Natural killer cell (primary cell): ENCODE results near the gene ROBO1. TPM values are rescaled to one million over a fixed set of nuclear protein-coding genes. Genes with fewer than 3 reads are reported as not detected.

Experiments
- ATAC-seq, 3 donors: fragments of 150-1000 bp in 2 of 3; fragments of 200-7000 bp in 1 of 3; cut with Tn5 transposase; 1 replicate in 1 of 3; 2 replicates in 2 of 3; pipeline ENCODE4 v1.10.0; 2021; ENCODE audit warnings: mild to moderate bottlenecking in 2 of 3, moderate library complexity in 2 of 3
- DNase-seq, 2 donors: peaks; one replicate each; pipeline versions ENCODE4 v3.0.0 to v3.0.0-alpha.2; 2013 to 2021; ENCODE audit warnings: mixed read lengths in 1 of 2
- H3K27ac ChIP-seq: one replicate; pipeline ENCODE4 v1.5.1; 2013; ENCODE audit warnings: mild to moderate bottlenecking, low read length
- H3K27me3 ChIP-seq: one replicate; pipeline ENCODE4 v1.6.1; 2013; ENCODE audit warnings: low read length; ENCODE audit not compliant: control insufficient read depth, insufficient read depth
- H3K36me3 ChIP-seq: one replicate; pipeline ENCODE4 v1.6.1; 2013; ENCODE audit warnings: low read length; ENCODE audit not compliant: control insufficient read depth, insufficient read depth
- H3K4me1 ChIP-seq: one replicate; pipeline ENCODE4 v1.6.1; 2013; ENCODE audit warnings: low read length; ENCODE audit not compliant: control insufficient read depth, insufficient read depth
- H3K4me3 ChIP-seq: one replicate; pipeline ENCODE4 v1.5.1; 2013; ENCODE audit warnings: low read length
- H3K9me3 ChIP-seq: one replicate; pipeline ENCODE4 v1.6.1; 2013; ENCODE audit warnings: low read length; ENCODE audit not compliant: control insufficient read depth, insufficient read depth
- H3K27ac Mint-ChIP-seq, 2 donors: one replicate each; pipeline ENCODE4 v1.8.0; 2022; ENCODE audit warnings: mild to moderate bottlenecking in 2 of 2, mixed read lengths in 2 of 2, moderate library complexity in 1 of 2
- H3K27me3 Mint-ChIP-seq, 2 donors: one replicate each; pipeline ENCODE4 v1.8.0; 2022; ENCODE audit warnings: low read depth in 2 of 2, mixed read lengths in 2 of 2
- H3K36me3 Mint-ChIP-seq: one replicate; pipeline ENCODE4 v1.8.0; 2022; ENCODE audit warnings: mixed read lengths
- H3K4me1 Mint-ChIP-seq, 2 donors: one replicate each; pipeline ENCODE4 v1.8.0; 2022; ENCODE audit warnings: mixed read lengths in 2 of 2
- H3K4me3 Mint-ChIP-seq: one replicate; pipeline ENCODE4 v1.8.0; 2022; ENCODE audit warnings: mild to moderate bottlenecking, moderate library complexity, mixed read lengths
- H3K9me3 Mint-ChIP-seq, 2 donors: one replicate each; pipeline ENCODE4 v1.8.0; 2022; ENCODE audit warnings: mixed read lengths in 2 of 2
- CTCF ChIP-seq: fragments of 200-600 bp; IDR thresholded peaks from one replicate; pipeline ENCODE4 v1.8.0; 2022; ENCODE audit warnings: antibody characterized with exemption
- WGBS: methylation state at CpG from one replicate; pipeline ENCODE4 v1.1.7; 2013; ENCODE audit warnings: missing lambda C conversion rate; ENCODE audit not compliant: insufficient coverage; 5-methylcytosine and 5-hydroxymethylcytosine counted together
- intact Hi-C: fragments of 100-400 bp; cut with micrococcal nuclease; formaldehyde crosslinking; loops from one replicate; pipeline ENCODE4 v1.14.2; 2022
- total RNA-seq, 4 donors: library from RNA; stranded (reverse); fragments of 120-200 nt in 1 of 4; gene quantifications; one replicate each; pipeline versions ENCODE4 v1.2.3 to v1.2.4, GENCODE V29; 2013 to 2022

ROBO1 gene
- total RNA-seq, 3 donors from 2014 or later (not counting 1 experiment from before 2014, with no cell fraction given): 0.07 TPM; not detected in 2

- no peak overlapping the region for H3K27ac Mint-ChIP-seq
- H3K27me3 Mint-ChIP-seq: no peaks in the 10 kb centered on the region
- no peak for DNase-seq
- Histone ChIP-seq H3K9me3 (no peaks in the 10 kb centered on the region), H3K27me3 (no peaks in the 10 kb centered on the region), H3K27ac (no peak overlapping the region), H3K36me3 (no peaks in the 10 kb centered on the region), H3K4me3 (no peak overlapping the region), H3K4me1 (no peaks in the 10 kb centered on the region)
- WGBS: no CpG with 5 or more reads among the region's 1 CpG
- ATAC-seq: no peak
- intact Hi-C loops: no loop called here
- no peak overlapping the region for H3K4me3 Mint-ChIP-seq
- H3K9me3 Mint-ChIP-seq: peaks cover 4 to 7% of the 10 kb centered on the region in 2 donors
- H3K36me3 Mint-ChIP-seq: no peaks in the 10 kb centered on the region
- no peaks in the 10 kb centered on the region for H3K4me1 Mint-ChIP-seq
- TF ChIP-seq CTCF: no peak
These were observed 860.9 kb downstream of the ROBO1 start for GRCh38 chr3:78906930-78907329.

- H3K36me3 Mint-ChIP-seq: no peaks in the 10 kb centered on the region
- no peak overlapping the region for H3K27ac Mint-ChIP-seq
- no peaks in the 10 kb centered on the region for H3K4me1 Mint-ChIP-seq
- no peak for DNase-seq
- Histone ChIP-seq H3K4me1 (no peaks in the 10 kb centered on the region), H3K4me3 (no peak overlapping the region), H3K27me3 (no peaks in the 10 kb centered on the region), H3K36me3 (no peaks in the 10 kb centered on the region), H3K27ac (no peak overlapping the region), H3K9me3 (no peaks in the 10 kb centered on the region)
- no peak overlapping the region for H3K4me3 Mint-ChIP-seq
- no peak for ATAC-seq
- H3K9me3 Mint-ChIP-seq: peaks cover 4 to 7% of the 10 kb centered on the region in 2 donors
- intact Hi-C loops: no loop called here
- no peaks in the 10 kb centered on the region for H3K27me3 Mint-ChIP-seq
- no peak for TF ChIP-seq CTCF
These were observed 861.6 kb downstream of the ROBO1 start for GRCh38 chr3:78906245-78906644.

- H3K4me3 ChIP-seq: no peak overlapping the region
- Mint-ChIP-seq H3K4me3 (no peak overlapping the region), H3K36me3 (no peaks in the 10 kb centered on the region), H3K27ac (no peak overlapping the region), H3K9me3 (peaks cover 4 to 7% of the 10 kb centered on the region in 2 donors), H3K27me3 (no peaks in the 10 kb centered on the region), H3K4me1 (no peaks in the 10 kb centered on the region)
- intact Hi-C loops: no loop called here
- H3K4me1 ChIP-seq: no peaks in the 10 kb centered on the region
- no peaks in the 10 kb centered on the region for H3K9me3 ChIP-seq
- DNase-seq (no peak), ATAC-seq (no peak)
- no peak for TF ChIP-seq CTCF
- H3K36me3 ChIP-seq: no peaks in the 10 kb centered on the region
- 76% methylated on average over 3 of the region's 3 CpGs for WGBS
- H3K27ac ChIP-seq: no peak overlapping the region
- H3K27me3 ChIP-seq: no peaks in the 10 kb centered on the region
These were observed 862.1 kb downstream of the ROBO1 start for GRCh38 chr3:78905700-78906099.

GRCh38 chr3:78901544-78901943 is 866.3 kb downstream of the ROBO1 start:
- no peak for DNase-seq
- H3K4me3 Mint-ChIP-seq: no peak overlapping the region
- ATAC-seq: no peak
- Histone ChIP-seq H3K9me3 (no peaks in the 10 kb centered on the region), H3K27ac (no peak overlapping the region), H3K4me1 (no peaks in the 10 kb centered on the region), H3K27me3 (no peaks in the 10 kb centered on the region), H3K36me3 (no peaks in the 10 kb centered on the region), H3K4me3 (no peak overlapping the region)
- intact Hi-C loops: no loop called here
- 83% methylated on average over 1 of the region's 1 CpG for WGBS
- no peak for TF ChIP-seq CTCF
- H3K27ac Mint-ChIP-seq: no peak overlapping the region
- no peaks in the 10 kb centered on the region for H3K36me3 Mint-ChIP-seq
- H3K27me3 Mint-ChIP-seq: no peaks in the 10 kb centered on the region
- H3K4me1 Mint-ChIP-seq: no peaks in the 10 kb centered on the region
- H3K9me3 Mint-ChIP-seq: peaks cover 2 to 7% of the 10 kb centered on the region in 2 donors
